Hepatocyte (in vitro differentiated cells): ENCODE results near the gene ZNF492. TPM values are rescaled to one million over a fixed set of nuclear protein-coding genes. Genes with fewer than 3 reads are reported as not detected.
"Not testable (repeated sequence)": the region's sequence is repeated elsewhere in the genome, so short reads cannot be mapped to it uniquely, and the experiment has no call there.

Experiments used
- DNase-seq: peaks from one replicate; pipeline ENCODE4 v3.0.0-alpha.2; 2016; ENCODE audit warnings: low spot score
- H2AFZ ChIP-seq: fragments of 200-600 bp; sonication (generic); 2 replicates; pipeline ENCODE4 v1.6.0; 2016; ENCODE audit warnings: antibody characterized with exemption, mild to moderate bottlenecking
- H3K27ac ChIP-seq: fragments of 200-600 bp; sonication (generic); 2 replicates; pipeline ENCODE4 v1.5.1; 2016; ENCODE audit warnings: mild to moderate bottlenecking
- H3K27me3 ChIP-seq: fragments of 200-600 bp; sonication (generic); 2 replicates; pipeline ENCODE4 v1.6.1; 2016
- H3K36me3 ChIP-seq: fragments of 200-600 bp; sonication (generic); replicated peaks from 2 replicates; pipeline ENCODE4 v1.5.1; 2016; ENCODE audit warnings: low read depth; ENCODE audit not compliant: insufficient read depth
- H3K4me1 ChIP-seq: fragments of 200-600 bp; sonication (generic); 2 replicates; pipeline ENCODE4 v1.5.1; 2016; ENCODE audit warnings: mild to moderate bottlenecking, moderate library complexity; ENCODE audit not compliant: insufficient read depth
- H3K4me2 ChIP-seq: fragments of 200-600 bp; sonication (generic); 2 replicates; pipeline ENCODE4 v1.6.0; 2016
- H3K4me3 ChIP-seq: fragments of 200-600 bp; sonication (generic); 2 replicates; pipeline ENCODE4 v1.5.1; 2016; ENCODE audit warnings: mild to moderate bottlenecking
- H3K79me2 ChIP-seq: fragments of 200-600 bp; sonication (generic); 2 replicates; pipeline ENCODE4 v1.6.0; 2017; ENCODE audit warnings: mild to moderate bottlenecking
- H3K9me2 ChIP-seq: fragments of 200-600 bp; sonication (generic); replicated peaks from 2 replicates; pipeline ENCODE4 v1.6.0; 2017; ENCODE audit warnings: mild to moderate bottlenecking; ENCODE audit not compliant: insufficient read depth
- H3K9me3 ChIP-seq: fragments of 200-600 bp; sonication (generic); 2 replicates; pipeline ENCODE4 v1.5.1; 2016; ENCODE audit warnings: low read depth, mild to moderate bottlenecking
- H4K20me1 ChIP-seq: fragments of 200-600 bp; sonication (generic); 2 replicates; pipeline ENCODE4 v1.6.0; 2016; ENCODE audit warnings: mild to moderate bottlenecking; ENCODE audit not compliant: insufficient read depth, poor library complexity, severe bottlenecking
- CTCF ChIP-seq: fragments of 200-600 bp; sonication (generic); IDR thresholded peaks from 2 replicates; pipeline ENCODE4 v1.5.1; 2016; ENCODE audit warnings: antibody characterized with exemption, mild to moderate bottlenecking; ENCODE audit not compliant: poor library complexity
- EZH2 ChIP-seq: fragments of 200-600 bp; sonication (generic); IDR thresholded peaks from 2 replicates; pipeline ENCODE4 v1.6.1; 2016; ENCODE audit warnings: antibody characterized with exemption, mild to moderate bottlenecking, borderline replicate concordance
- EZH2phosphoT487 ChIP-seq: fragments of 200-600 bp; sonication (generic); IDR thresholded peaks from one replicate; pipeline ENCODE4 v1.6.1; 2018; ENCODE audit warnings: antibody characterized with exemption, mild to moderate bottlenecking, low read depth, moderate library complexity; ENCODE audit not compliant: unreplicated experiment, severe bottlenecking
- WGBS: methylation state at CpG from one replicate; pipeline ENCODE4 v1.1.6; 2016; ENCODE audit warnings: low lambda C conversion rate; ENCODE audit errors: missing lambda C conversion rate; 5-methylcytosine and 5-hydroxymethylcytosine counted together
- polyA plus RNA-seq: library from polyadenylated mRNA; unstranded; fragments of >200 nt; fragmentation: Nextera tagmentation; extraction: Ambion mirVana; gene quantifications from 2 replicates; pipeline ENCODE4 v1.2.1, GENCODE V29; 2016
- total RNA-seq: library from RNA; depleted of rRNA; stranded (reverse); fragments of >200 nt; gene quantifications from 2 replicates; pipeline ENCODE4 v1.2.3, GENCODE V29; 2014

Gene ZNF492
- total and polyA plus RNA-seq, 2 experiments from 2014 or later: not detected

GRCh38 chr19:22628401-22628800 is 5.7 kb upstream of the ZNF492 start:
- H4K20me1 ChIP-seq: no peaks in the 10 kb centered on the region
- no peak for DNase-seq
- H3K4me3 ChIP-seq: no peak overlapping the region
- H3K9me3 ChIP-seq: no peaks in the 10 kb centered on the region
- no peaks in the 10 kb centered on the region for H3K9me2 ChIP-seq
- TF ChIP-seq EZH2phosphoT487 (no peak), EZH2 (no peak), CTCF (no peak)
- 67% methylated on average over 6 of the region's 6 CpGs for WGBS
- H3K4me1 ChIP-seq: no peaks in the 10 kb centered on the region
- H3K79me2 ChIP-seq: no peaks in the 10 kb centered on the region
- no peak overlapping the region for H3K27ac ChIP-seq
- H3K27me3 ChIP-seq: no peaks in the 10 kb centered on the region
- no peak overlapping the region for H3K4me2 ChIP-seq
- H3K36me3 ChIP-seq: no peaks in the 10 kb centered on the region
- H2AFZ ChIP-seq: no peak overlapping the region

- H3K9me3 ChIP-seq: no peaks in the 10 kb centered on the region
- H3K4me3 ChIP-seq: no peak overlapping the region
- no peaks in the 10 kb centered on the region for H3K9me2 ChIP-seq
- H3K4me1 ChIP-seq: no peaks in the 10 kb centered on the region
- WGBS: 93% methylated on average over 23 of the region's 24 CpGs
- no peak overlapping the region for H3K4me2 ChIP-seq
- no peaks in the 10 kb centered on the region for H3K36me3 ChIP-seq
- H3K27ac ChIP-seq: no peak overlapping the region
- no peaks in the 10 kb centered on the region for H3K79me2 ChIP-seq
- no peak overlapping the region for H2AFZ ChIP-seq
- no peak for DNase-seq
- no peak for TF ChIP-seq CTCF
- no peak for TF ChIP-seq EZH2
- TF ChIP-seq EZH2phosphoT487: no peak
- H3K27me3 ChIP-seq: no peaks in the 10 kb centered on the region
- H4K20me1 ChIP-seq: no peaks in the 10 kb centered on the region
Observed at GRCh38 chr19:22634450-22634827, 315 bp downstream of the ZNF492 start.

- H4K20me1 ChIP-seq, H3K4me3 ChIP-seq, H3K79me2 ChIP-seq, H3K4me2 ChIP-seq, H3K9me2 ChIP-seq, H3K4me1 ChIP-seq, H2AFZ ChIP-seq, H3K9me3 ChIP-seq, H3K27ac ChIP-seq, H3K27me3 ChIP-seq, H3K36me3 ChIP-seq, DNase-seq: not testable (repeated sequence)
- WGBS: 87% methylated on average over 2 of the region's 2 CpGs
Observed at GRCh38 chr19:22685493-22685892, 51.4 kb downstream of the ZNF492 start.

GRCh38 chr19:22702661-22703060 is 68.5 kb downstream of the ZNF492 start:
- 100% methylated on average over 5 of the region's 22 CpGs for WGBS
- not testable (repeated sequence) for H3K4me2 ChIP-seq, H3K9me3 ChIP-seq, DNase-seq, H3K79me2 ChIP-seq, H3K27ac ChIP-seq, H3K4me1 ChIP-seq, H3K27me3 ChIP-seq, H3K36me3 ChIP-seq, H4K20me1 ChIP-seq, H3K9me2 ChIP-seq, H3K4me3 ChIP-seq, H2AFZ ChIP-seq

- H3K27ac ChIP-seq, H3K9me3 ChIP-seq: not testable (repeated sequence)
- WGBS: 91% methylated on average over 17 of the region's 28 CpGs
Observed at GRCh38 chr19:22703096-22703495, 69.0 kb downstream of the ZNF492 start.

More at GRCh38 chr19:22703096-22703495, 69.0 kb downstream of the ZNF492 start:
- not testable (repeated sequence) for H3K79me2 ChIP-seq, H3K27me3 ChIP-seq, H3K4me3 ChIP-seq, H4K20me1 ChIP-seq, H3K9me2 ChIP-seq, DNase-seq, H3K4me2 ChIP-seq, H2AFZ ChIP-seq, H3K36me3 ChIP-seq, H3K4me1 ChIP-seq
